ENCODE results near the gene DNAH14. TPM values are rescaled to one million over a fixed set of nuclear protein-coding genes. Genes with fewer than 3 reads are reported as not detected.

The DNAH14 gene
- total and polyA plus RNA-seq, 2 of the 13 experiments (the other 11 are each of a cell fraction or from before 2014, with no cell fraction given): 4.5 to 27.5 TPM

DNA sequence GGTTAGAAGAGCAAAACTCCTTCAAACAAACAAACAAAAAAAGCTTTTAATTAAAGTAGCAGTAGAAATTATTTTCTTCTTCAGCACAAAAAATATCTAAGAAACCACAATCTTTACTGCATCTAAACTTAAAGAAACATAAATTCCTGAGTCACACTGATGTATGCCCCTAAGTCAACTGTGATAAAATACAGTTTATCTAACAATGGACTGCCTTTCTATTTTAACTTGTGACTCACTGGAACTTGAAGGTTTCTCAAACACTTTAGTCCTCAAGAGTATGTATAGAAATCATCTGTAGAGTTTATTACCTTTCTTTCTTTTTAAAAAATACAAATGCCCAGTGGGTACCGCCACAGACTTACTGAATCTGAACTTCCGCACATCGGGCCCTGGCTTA, 412.2 kb downstream of the DNAH14 start (continued):
- TF ChIP-seq, protein P1, sequence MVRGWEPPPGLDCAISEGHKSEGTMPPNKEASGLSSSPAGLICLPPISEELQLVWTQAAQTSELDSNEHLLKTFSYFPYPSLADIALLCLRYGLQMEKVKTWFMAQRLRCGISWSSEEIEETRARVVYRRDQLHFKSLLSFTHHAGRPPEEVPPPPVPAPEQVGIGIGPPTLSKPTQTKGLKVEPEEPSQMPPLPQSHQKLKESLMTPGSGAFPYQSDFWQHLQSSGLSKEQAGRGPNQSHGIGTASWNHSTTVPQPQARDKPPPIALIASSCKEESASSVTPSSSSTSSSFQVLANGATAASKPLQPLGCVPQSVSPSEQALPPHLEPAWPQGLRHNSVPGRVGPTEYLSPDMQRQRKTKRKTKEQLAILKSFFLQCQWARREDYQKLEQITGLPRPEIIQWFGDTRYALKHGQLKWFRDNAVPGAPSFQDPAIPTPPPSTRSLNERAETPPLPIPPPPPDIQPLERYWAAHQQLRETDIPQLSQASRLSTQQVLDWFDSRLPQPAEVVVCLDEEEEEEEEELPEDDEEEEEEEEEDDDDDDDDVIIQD (CRISPR knock-in tag; IDR thresholded peaks at IDR 0.05; ENCODE audit: low read depth): no peak
- TF ChIP-seq AKAP8 (CRISPR knock-in tag; IDR thresholded peaks at IDR 0.05): no peak

DNA sequence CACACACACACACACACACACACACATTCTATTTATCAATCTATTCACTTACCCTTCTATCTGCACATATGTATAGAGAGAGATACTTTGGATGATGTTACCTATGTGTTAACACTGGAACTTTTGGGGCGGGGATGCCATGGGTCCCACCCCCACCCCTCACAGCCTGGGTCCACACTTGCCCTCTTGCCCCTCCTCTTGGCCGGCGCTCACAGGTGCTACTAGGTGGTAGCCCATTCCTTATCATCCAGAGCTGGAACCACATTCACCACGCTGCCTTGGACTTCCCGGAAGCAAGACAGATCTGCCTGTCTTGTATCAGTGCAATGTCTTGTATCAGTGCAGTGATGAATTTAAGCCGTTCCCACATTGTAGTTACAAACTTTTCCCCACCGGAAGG, 413.2 kb downstream of the DNAH14 start:
- FAIRE-seq (no peak), DNase-seq (ENCODE audit: low spot score) (no peak), ATAC-seq (no peak)
- 56% methylated on average over 7 of the region's 7 CpGs for WGBS (ENCODE audit: low lambda C conversion rate)
- H3K79me2 ChIP-seq (ENCODE audit: insufficient read depth, low read length): no peaks in the 10 kb centered on the region
- H3K9ac ChIP-seq (ENCODE audit: insufficient read depth, low read depth, low read length): no peak overlapping the region
- H3K4me1 ChIP-seq (ENCODE audit: insufficient read depth, low read length): no peaks in the 10 kb centered on the region
- H3K4me3 ChIP-seq (replicated peaks in 1 of 3; ENCODE audit: insufficient read depth in 1 of 3, low read depth in 2 of 3, low read length in 3 of 3): no peak overlapping the region
- no peak overlapping the region for H3K4me2 ChIP-seq (ENCODE audit: low read depth, low read length)
- in situ Hi-C loops (cut with HindIII; ENCODE audit: extremely low pct_ligation_motif_present, low pct_unique_long_range_greater_than_20kb) (no loop called here), intact Hi-C loops (cut with micrococcal nuclease; ENCODE audit: unreplicated experiment) (no loop called here)
- H3K36me3 ChIP-seq (replicated peaks in 1 of 2; ENCODE audit: control insufficient read depth in 1 of 2, insufficient read depth in 2 of 2, low read length in 2 of 2): no peaks in the 10 kb centered on the region
- H3K27ac ChIP-seq (ENCODE audit: extremely low read length, insufficient read depth, low read length): no peak overlapping the region
- BruUV-seq (replicated peaks): no TSS peak
- no peaks in the 10 kb centered on the region for H3K27me3 ChIP-seq (ENCODE audit: control insufficient read depth in 1 of 2, insufficient read depth in 2 of 2, low read length in 2 of 2)
- CTCF ChIA-PET (ENCODE audit: low intra/inter-chr PET ratio, low total read pairs): no interaction called here
- POLR2A ChIA-PET: no interaction called here
- no peak overlapping the region for H2AFZ ChIP-seq (ENCODE audit: low read length)
- H3K9me3 ChIP-seq (ENCODE audit: low read length): no peaks in the 10 kb centered on the region
- no peaks in the 10 kb centered on the region for H4K20me1 ChIP-seq (ENCODE audit: insufficient read depth, low read length)
- TF ChIP-seq ZNF780A (CRISPR knock-in tag; IDR thresholded peaks at IDR 0.05): no peak
- TF ChIP-seq, protein P2, sequence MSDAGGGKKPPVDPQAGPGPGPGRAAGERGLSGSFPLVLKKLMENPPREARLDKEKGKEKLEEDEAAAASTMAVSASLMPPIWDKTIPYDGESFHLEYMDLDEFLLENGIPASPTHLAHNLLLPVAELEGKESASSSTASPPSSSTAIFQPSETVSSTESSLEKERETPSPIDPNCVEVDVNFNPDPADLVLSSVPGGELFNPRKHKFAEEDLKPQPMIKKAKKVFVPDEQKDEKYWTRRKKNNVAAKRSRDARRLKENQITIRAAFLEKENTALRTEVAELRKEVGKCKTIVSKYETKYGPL (CRISPR knock-in tag; IDR thresholded peaks at IDR 0.05): no peak
- no peak for TF ChIP-seq SCMH1 (CRISPR knock-in tag; IDR thresholded peaks at IDR 0.05; ENCODE audit: borderline replicate concordance)
- no peak for TF ChIP-seq CENPT (CRISPR knock-in tag; IDR thresholded peaks at IDR 0.05; ENCODE audit: low read depth)
- no peak for TF ChIP-seq ZNF292 (CRISPR knock-in tag; IDR thresholded peaks at IDR 0.05; ENCODE audit: borderline replicate concordance, low read depth)
- TF ChIP-seq, protein P3, sequence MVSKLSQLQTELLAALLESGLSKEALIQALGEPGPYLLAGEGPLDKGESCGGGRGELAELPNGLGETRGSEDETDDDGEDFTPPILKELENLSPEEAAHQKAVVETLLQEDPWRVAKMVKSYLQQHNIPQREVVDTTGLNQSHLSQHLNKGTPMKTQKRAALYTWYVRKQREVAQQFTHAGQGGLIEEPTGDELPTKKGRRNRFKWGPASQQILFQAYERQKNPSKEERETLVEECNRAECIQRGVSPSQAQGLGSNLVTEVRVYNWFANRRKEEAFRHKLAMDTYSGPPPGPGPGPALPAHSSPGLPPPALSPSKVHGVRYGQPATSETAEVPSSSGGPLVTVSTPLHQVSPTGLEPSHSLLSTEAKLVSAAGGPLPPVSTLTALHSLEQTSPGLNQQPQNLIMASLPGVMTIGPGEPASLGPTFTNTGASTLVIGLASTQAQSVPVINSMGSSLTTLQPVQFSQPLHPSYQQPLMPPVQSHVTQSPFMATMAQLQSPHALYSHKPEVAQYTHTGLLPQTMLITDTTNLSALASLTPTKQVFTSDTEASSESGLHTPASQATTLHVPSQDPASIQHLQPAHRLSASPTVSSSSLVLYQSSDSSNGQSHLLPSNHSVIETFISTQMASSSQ (IDR thresholded peaks at IDR 0.05; ENCODE audit: low read depth): no peak
- TF ChIP-seq, protein P3 (CRISPR knock-in tag; IDR thresholded peaks at IDR 0.05; ENCODE audit: borderline replicate concordance): no peak
- TF ChIP-seq, protein P4, sequence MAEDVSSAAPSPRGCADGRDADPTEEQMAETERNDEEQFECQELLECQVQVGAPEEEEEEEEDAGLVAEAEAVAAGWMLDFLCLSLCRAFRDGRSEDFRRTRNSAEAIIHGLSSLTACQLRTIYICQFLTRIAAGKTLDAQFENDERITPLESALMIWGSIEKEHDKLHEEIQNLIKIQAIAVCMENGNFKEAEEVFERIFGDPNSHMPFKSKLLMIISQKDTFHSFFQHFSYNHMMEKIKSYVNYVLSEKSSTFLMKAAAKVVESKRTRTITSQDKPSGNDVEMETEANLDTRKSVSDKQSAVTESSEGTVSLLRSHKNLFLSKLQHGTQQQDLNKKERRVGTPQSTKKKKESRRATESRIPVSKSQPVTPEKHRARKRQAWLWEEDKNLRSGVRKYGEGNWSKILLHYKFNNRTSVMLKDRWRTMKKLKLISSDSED (CRISPR knock-in tag; IDR thresholded peaks at IDR 0.05): no peak
- TF ChIP-seq, protein P5, sequence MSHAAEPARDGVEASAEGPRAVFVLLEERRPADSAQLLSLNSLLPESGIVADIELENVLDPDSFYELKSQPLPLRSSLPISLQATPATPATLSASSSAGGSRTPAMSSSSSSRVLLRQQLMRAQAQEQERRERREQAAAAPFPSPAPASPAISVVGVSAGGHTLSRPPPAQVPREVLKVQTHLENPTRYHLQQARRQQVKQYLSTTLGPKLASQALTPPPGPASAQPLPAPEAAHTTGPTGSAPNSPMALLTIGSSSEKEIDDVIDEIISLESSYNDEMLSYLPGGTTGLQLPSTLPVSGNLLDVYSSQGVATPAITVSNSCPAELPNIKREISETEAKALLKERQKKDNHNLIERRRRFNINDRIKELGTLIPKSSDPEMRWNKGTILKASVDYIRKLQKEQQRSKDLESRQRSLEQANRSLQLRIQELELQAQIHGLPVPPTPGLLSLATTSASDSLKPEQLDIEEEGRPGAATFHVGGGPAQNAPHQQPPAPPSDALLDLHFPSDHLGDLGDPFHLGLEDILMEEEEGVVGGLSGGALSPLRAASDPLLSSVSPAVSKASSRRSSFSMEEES (CRISPR knock-in tag; IDR thresholded peaks at IDR 0.05): no peak
- no peak for TF ChIP-seq RXRB (CRISPR knock-in tag; IDR thresholded peaks at IDR 0.05; ENCODE audit: borderline replicate concordance)
- no peak for TF ChIP-seq NFATC3 (CRISPR knock-in tag; IDR thresholded peaks at IDR 0.05)
- TF ChIP-seq, protein P6, sequence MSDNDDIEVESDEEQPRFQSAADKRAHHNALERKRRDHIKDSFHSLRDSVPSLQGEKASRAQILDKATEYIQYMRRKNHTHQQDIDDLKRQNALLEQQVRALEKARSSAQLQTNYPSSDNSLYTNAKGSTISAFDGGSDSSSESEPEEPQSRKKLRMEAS (IDR thresholded peaks at IDR 0.05): no peak
- no peak for TF ChIP-seq MYNN (CRISPR knock-in tag; IDR thresholded peaks at IDR 0.05; ENCODE audit: low read depth)
